Transverse colon (tissue), 4 donors: ENCODE measurements around the gene LRP5.

Source experiments
- EP300 ChIP-seq: sonication (generic); formaldehyde crosslinking; IDR thresholded peaks from one replicate; pipeline ENCODE4 v1.6.1; 2017; ENCODE audit warnings: antibody characterized with exemption, low read depth
- POLR2A ChIP-seq: fragments of 450-650 bp; IDR thresholded peaks from one replicate; pipeline ENCODE4 v1.6.1; 2016; ENCODE audit warnings: antibody characterized with exemption, mild to moderate bottlenecking, moderate library complexity
- POLR2AphosphoS5 ChIP-seq, 3 donors: sonication (generic); formaldehyde crosslinking; IDR thresholded peaks; one replicate each; pipeline ENCODE4 v1.6.1; 2016; ENCODE audit warnings: antibody characterized with exemption in 3 of 3
- TF ChIP-seq, protein P1 (sequence below), 5 experiments: fragments of 200-600 bp in 3 of 5; fragments of 450-650 bp in 2 of 5; sonication (generic) in 3 of 5; IDR thresholded peaks; 1 replicate in 2 of 5; 2 replicates in 3 of 5; pipeline ENCODE4 v1.5.1; 2016 to 2017; ENCODE audit warnings: antibody characterized with exemption in 5 of 5, inconsistent platforms in 3 of 5, mild to moderate bottlenecking in 2 of 5, moderate library complexity in 1 of 5

DNA sequence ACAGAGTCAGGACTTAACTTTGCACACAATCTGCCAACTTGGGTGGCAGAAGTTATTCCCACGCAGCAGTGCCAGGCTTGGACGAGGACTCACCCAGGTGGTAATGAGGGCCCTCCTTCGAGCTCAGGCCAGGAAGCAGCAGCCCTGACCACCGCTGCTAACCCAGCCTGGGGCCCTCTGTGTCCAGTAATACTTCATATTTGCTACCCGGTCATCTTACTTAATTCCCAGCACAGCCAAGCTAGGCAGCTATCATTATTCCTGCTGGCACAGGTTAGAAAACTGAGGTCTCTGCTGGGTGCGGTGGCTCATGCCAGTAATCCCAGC is 15.4 kb upstream of the LRP5 start:
- TF ChIP-seq, protein P1, sequence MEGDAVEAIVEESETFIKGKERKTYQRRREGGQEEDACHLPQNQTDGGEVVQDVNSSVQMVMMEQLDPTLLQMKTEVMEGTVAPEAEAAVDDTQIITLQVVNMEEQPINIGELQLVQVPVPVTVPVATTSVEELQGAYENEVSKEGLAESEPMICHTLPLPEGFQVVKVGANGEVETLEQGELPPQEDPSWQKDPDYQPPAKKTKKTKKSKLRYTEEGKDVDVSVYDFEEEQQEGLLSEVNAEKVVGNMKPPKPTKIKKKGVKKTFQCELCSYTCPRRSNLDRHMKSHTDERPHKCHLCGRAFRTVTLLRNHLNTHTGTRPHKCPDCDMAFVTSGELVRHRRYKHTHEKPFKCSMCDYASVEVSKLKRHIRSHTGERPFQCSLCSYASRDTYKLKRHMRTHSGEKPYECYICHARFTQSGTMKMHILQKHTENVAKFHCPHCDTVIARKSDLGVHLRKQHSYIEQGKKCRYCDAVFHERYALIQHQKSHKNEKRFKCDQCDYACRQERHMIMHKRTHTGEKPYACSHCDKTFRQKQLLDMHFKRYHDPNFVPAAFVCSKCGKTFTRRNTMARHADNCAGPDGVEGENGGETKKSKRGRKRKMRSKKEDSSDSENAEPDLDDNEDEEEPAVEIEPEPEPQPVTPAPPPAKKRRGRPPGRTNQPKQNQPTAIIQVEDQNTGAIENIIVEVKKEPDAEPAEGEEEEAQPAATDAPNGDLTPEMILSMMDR (IDR thresholded peaks at IDR 0.05): no peak
- TF ChIP-seq POLR2A (peak; percentile 36), POLR2AphosphoS5 (IDR thresholded peaks at IDR 0.05) (no peak), EP300 (no peak)
